C1 segment of cervical spinal cord (tissue), 14 donors: ENCODE measurements around the gene GULP1.
A peak's percentile ranks its signal among the peaks of the same experiment; 100 is the strongest.

Experiments
- DNase-seq, 14 donors: peaks; one replicate each; lab custom pipeline; 2025; lab: John Stamatoyannopoulos, UW

Gene GULP1

GRCh38 chr2:188367164-188367563 lies 75.5 kb downstream of the GULP1 start:
- DNase-seq: no peak

GRCh38 chr2:188369365-188369764 lies 77.7 kb downstream of the GULP1 start:
- peak in 4 of 14 donors; percentile 0 to 24 (median 1) for DNase-seq

GRCh38 chr2:188378371-188378950 lies 86.8 kb downstream of the GULP1 start:
- no peak for DNase-seq

GRCh38 chr2:188379748-188380147 lies 88.1 kb downstream of the GULP1 start:
- DNase-seq: no peak

- no peak for DNase-seq
Measured at GRCh38 chr2:188380280-188380679, 88.6 kb downstream of the GULP1 start.

GRCh38 chr2:188381614-188382013 lies 89.9 kb downstream of the GULP1 start:
- no peak for DNase-seq

- no peak for DNase-seq
Measured at GRCh38 chr2:188382107-188382506, 90.4 kb downstream of the GULP1 start.

GRCh38 chr2:188383158-188383557 lies 91.5 kb downstream of the GULP1 start:
- DNase-seq: no peak

GRCh38 chr2:188385857-188386256 lies 94.2 kb downstream of the GULP1 start:
- no peak for DNase-seq

- DNase-seq: no peak
Measured at GRCh38 chr2:188388831-188389230, 97.2 kb downstream of the GULP1 start.

GRCh38 chr2:188391354-188391753 lies 99.7 kb downstream of the GULP1 start:
- no peak for DNase-seq

- no peak for DNase-seq
Measured at GRCh38 chr2:188394931-188395472, 103.3 kb downstream of the GULP1 start.

GRCh38 chr2:188395903-188396689 lies 104.4 kb downstream of the GULP1 start:
- no peak for DNase-seq

- no peak for DNase-seq
Measured at GRCh38 chr2:188399159-188399558, 107.5 kb downstream of the GULP1 start.

GRCh38 chr2:188403676-188404075 lies 112.0 kb downstream of the GULP1 start:
- DNase-seq: no peak

- DNase-seq: no peak
Measured at GRCh38 chr2:188404341-188405004, 112.8 kb downstream of the GULP1 start.

GRCh38 chr2:188406414-188406813 lies 114.7 kb downstream of the GULP1 start:
- DNase-seq: no peak

- DNase-seq: no peak
Measured at GRCh38 chr2:188410504-188411235, 119.0 kb downstream of the GULP1 start.

GRCh38 chr2:188412190-188412589 lies 120.5 kb downstream of the GULP1 start:
- DNase-seq: no peak

- DNase-seq: no peak
Measured at GRCh38 chr2:188414411-188414810, 122.7 kb downstream of the GULP1 start.

- no peak for DNase-seq
Measured at GRCh38 chr2:188414869-188415753, 123.4 kb downstream of the GULP1 start.
